GM21529 (cell line): ENCODE data around the gene CASK.

Source experiments
- ATAC-seq: cut with Tn5 transposase; IDR thresholded peaks from one replicate; pipeline ENCODE4 v1.9.1; 2021; ENCODE audit not compliant: unreplicated experiment

Gene CASK

DNA sequence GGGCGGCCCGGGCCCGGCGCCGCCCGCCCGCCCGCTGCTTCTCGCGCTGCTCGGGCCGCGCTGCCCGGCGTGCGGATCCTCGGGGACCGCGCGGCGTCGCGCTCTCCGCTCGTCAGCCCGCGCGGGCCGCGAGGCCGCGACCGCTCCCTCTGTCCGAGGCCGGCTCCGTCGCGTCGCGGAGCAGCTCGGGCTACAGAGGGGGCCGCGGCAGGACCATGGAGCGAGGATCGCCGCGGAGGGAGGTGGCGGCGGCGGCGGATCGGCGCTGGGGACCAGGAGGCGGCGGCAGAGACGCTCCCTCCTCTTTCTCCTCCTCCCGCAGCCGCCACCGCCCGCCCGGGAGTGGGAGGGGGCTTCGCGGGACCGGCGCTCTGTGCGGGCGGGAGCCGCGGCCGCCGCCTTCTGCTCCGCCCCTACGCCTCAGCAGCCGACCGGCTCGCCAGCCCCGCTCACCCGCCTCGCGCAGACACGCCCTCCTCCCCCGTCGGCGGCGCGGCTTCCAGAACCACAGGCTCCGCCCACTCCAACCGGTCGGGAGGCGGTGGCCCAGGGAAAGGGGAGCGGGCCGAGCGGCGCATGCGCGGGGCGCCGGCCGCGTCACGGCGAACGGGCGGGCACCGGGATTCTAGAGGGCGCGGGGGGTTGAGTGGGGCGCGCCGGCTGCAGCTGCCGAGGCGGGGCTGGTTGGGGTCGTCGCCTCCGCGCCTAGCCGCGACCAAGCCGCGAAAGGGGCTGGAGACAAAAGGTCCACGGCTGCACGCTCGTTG lies at the start of gene CASK:
Gene CASK (minus strand): TSS at position 344 of the 767 bp plus-strand sequence. CDS start 566 bp downstream, outside the sequence.
- ATAC-seq = peak; percentile 82

GRCh38 chrX:41971346-41971745 lies 48.0 kb upstream of the CASK start:
- ATAC-seq = no peak

DNA sequence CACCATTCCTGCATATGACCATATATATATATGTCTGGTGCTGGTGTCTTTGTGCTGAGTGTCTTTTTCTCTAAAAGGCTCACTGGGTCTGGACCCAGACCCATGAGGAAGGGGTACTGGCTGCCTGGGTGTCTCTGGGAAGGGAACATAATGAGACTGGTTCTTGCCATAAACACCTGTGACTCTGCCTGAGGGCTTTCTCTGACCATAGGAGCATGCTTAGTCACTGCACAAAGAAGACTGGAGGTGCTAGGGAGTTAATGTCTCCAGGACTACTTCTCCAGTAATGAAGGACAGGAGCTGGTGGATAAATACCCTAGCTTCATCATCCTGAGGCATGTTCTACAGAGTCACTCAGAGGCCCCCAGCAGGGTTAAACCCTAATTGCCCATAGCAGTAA lies 47.1 kb upstream of the CASK start:
- no peak for ATAC-seq

DNA sequence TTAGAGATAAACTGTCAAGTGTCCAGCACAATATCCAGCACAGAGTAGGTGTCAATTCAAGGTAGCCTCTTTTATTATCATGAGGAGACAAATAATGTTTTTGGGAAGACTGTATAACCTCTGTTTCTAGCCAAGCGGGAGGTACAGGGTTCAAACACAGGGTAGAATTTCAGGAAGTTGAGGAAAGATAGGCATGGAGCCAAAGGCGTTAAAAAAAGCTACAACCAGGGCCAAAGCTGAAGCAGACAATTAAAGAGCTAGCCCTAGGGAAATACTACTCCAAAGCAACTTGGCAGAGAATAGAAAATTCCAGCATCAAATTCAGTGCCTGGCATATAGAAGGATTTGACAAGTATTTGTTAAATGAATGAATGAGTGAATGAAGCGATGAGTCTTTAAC lies 40.0 kb upstream of the CASK start:
- ATAC-seq = no peak

GRCh38 chrX:41960142-41960541 lies 36.8 kb upstream of the CASK start:
- ATAC-seq = no peak

DNA sequence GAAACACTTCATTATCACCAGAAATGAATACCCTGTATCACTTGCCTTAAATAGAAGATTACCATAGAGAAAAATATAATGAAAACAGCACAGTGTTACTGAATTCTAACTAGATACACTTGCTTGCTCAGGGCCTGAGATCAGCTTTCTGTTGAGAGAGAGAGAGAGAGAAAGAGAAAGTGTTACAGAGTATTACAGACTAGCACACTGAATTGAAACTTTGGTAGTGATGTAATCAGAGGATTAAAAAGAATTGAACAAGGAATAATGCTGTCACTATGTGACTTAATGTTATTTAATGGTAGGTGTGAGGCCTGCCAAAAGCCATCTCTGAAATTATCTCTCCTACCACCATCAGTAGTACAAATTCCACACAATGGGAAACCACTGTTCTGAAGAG lies 35.5 kb upstream of the CASK start:
- no peak for ATAC-seq

DNA sequence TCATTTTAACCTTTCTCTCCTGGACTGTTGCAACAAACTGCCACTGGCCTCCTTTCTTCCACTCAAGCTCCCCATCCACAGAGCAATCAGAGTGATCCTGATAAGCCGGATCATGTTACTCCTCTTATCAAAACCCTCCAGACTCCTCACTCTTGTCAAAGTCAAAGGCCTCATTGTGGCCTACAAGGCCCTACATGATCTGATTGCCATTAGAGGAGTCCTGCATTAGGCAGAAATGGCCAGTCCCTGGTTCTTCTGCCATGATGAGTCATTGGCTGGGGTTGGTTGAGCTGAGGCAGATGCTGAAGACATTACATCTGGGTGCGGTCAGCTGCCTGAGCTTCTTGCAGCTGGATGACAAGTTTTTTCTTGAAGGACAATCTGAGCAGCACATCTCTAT lies 32.7 kb upstream of the CASK start:
- no peak for ATAC-seq

DNA sequence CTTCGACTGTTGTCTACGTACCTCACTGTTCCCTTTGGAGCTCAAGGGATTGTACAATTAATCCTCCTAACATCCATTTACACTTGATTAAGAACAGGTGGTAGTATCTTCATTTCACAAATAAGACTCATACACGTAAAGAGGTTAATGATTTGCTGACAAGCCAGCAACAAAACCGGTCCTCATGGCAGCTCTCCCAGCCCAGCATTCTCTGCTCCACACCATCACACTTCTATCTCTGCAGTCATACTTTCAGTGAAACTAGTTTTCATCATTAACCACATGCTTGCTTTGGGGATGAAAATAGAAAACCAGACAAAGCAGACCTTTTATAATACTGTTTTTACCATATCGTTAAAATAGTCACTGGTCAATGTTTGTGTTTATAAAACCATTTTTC lies 28.7 kb upstream of the CASK start:
- no peak for ATAC-seq

GRCh38 chrX:41946989-41947612 lies 23.7 kb upstream of the CASK start:
- ATAC-seq = no peak

DNA sequence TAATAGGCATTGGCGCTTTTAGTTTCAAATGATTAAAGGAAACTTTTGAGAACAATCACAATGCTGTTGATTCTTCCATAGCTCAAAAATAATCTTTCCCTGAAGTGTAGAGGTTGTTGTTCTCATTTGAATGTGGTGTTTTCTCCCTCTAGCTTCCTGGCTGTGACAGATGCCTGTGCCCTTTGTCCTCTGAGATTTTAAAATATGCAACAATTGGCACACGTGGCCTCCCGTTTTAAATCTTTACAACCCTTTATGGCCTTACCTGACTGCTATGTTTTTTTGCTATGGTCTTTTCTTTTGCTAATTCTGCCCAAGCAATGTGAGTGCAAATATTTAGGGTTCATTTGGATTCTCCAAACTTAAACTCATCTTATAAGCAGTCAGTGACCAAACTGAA lies 22.9 kb upstream of the CASK start:
- no peak for ATAC-seq

DNA sequence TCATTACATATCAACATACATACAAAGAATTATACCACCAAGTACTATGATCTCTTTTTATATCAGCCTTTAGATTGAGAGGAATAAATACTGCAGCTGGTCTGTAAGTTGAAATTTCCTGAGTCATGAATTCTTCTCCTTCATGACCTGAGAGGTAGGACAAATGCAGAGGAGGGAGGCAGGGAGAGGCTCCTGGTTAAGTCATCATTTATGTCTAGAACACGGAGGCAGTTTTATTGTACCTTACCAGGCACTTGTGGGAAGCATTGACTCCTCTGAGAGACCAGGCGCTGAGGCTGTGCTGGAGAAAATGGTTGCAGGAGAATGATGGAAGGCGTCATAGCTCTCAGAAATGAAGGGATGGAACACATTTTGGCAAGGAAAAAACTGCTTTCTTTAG lies 12.5 kb upstream of the CASK start:
- no peak for ATAC-seq

GRCh38 chrX:41933546-41933945 lies 10.2 kb upstream of the CASK start:
- ATAC-seq = no peak

- ATAC-seq = no peak
Observed at GRCh38 chrX:41932885-41933284, 9.5 kb upstream of the CASK start.

DNA sequence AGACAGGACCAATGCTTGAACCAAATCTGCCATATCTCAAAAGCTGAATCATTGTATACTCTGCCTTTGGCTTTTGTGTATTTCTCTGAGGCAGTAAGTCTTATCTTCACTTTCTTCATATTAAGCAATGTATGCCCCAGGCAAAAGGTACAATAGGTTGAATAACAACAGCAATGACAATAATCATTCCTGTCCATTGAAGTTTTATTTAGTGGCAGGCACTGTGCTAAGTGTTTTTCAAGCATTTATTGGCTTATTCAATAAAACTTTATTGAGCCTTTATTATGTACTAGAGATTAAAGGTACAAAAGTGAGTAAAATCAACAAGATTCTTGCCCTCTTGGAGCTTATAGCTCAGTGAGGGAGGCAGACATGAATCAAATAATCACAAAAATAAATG lies 8.2 kb upstream of the CASK start:
- no peak for ATAC-seq

- no peak for ATAC-seq
Observed at GRCh38 chrX:41923978-41924683, 777 bp upstream of the CASK start.

GRCh38 chrX:41922431-41923151 lies 763 bp downstream of the CASK start:
- ATAC-seq = peak; percentile 16

GRCh38 chrX:41921492-41922430 lies 1.6 kb downstream of the CASK start:
- no peak for ATAC-seq

DNA sequence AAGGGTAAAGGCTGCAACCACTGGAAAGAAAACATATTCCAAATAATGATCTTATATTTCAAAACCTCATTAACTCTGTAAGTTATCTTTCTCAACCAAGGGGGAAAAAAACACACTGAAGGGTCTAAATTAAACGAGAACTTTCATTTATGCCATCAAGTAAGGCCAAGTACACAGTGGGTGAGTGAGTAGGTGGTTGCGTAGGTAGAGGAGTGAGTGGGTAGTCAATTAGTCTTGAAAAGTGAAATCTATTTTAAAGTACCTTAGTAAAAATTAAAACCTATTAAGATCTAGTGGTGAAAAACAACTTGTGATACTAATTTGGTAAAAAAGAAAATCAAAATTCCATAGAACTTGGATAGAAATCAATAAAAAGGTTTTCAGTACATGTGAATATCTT lies 3.5 kb downstream of the CASK start:
- no peak for ATAC-seq

- no peak for ATAC-seq
Observed at GRCh38 chrX:41917517-41917916, 5.8 kb downstream of the CASK start.

GRCh38 chrX:41913476-41913875 lies 9.9 kb downstream of the CASK start:
- no peak for ATAC-seq
